ENCODE results near the gene HTR6.

HTR6 gene

GRCh38 chr1:19664453-19665185 lies at the start of gene HTR6:
HTR6 (plus strand) TSS chr1:19664875; CDS start chr1:19665754, 879 bp downstream.
- H3K9ac ChIP-seq (ENCODE audit: low read length) = no peak within 1 kb of the TSS
- H3K27me3 ChIP-seq (replicated peaks; ENCODE audit: control insufficient read depth, insufficient read depth, low read length) = peaks cover 44% of the 10 kb centered on the region
- no peaks in the 10 kb centered on the region for H3K9me3 ChIP-seq (ENCODE audit: control insufficient read depth, low read length)
- peaks cover under 1% of the 10 kb centered on the region for H3K4me1 ChIP-seq (ENCODE audit: control insufficient read depth, insufficient read depth, low read length)
- peak within 1 kb of the TSS; percentile 17 for H3K4me3 ChIP-seq (ENCODE audit: low read length)
- H3K36me3 ChIP-seq (ENCODE audit: control insufficient read depth, insufficient read depth, low read length, severe bottlenecking) = no peaks in the 10 kb centered on the region
- peak; percentile 59 for DNase-seq (ENCODE audit: low read depth)

DNA sequence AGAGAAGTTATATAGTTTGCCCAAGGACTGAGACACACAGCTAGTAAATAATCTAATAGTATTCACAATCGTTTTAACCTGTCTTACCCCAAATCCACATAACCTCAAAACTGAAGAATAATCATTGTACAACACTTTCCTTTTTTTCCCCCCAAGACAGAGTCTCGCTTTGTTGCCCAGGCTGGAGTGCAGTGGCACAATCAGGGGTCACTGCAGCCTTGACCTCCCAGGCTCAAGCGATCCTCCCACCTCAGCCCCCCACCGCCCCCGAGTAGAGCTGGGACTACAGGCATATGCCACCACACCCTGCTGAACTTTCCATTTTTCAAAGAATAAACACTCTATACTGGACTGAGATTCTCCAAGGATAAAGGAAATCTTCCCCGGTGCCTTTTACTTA lies 49.2 kb upstream of the HTR6 start:
- H3K9me3 ChIP-seq (ENCODE audit: control insufficient read depth, low read length) = no peaks in the 10 kb centered on the region

DNA sequence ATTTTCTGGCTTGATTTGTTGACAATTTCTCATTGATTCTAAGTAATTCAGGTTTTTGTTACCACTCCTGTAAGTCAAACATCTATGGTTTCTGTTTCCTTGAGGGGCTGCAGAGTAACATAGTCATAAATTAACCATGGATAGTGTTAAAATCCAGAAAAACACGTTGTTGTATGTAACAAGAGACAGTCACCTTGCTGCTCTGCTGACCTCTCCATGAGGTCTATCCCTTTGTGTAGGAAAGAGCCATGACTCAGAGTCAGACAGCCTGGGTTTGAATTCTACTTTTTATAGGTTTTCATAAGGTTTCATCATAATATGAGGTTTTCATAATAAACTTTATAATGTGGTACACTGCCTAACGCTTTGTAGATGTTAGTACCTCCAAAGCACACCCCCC lies 48.2 kb upstream of the HTR6 start:
- no peaks in the 10 kb centered on the region for H3K9me3 ChIP-seq (ENCODE audit: control insufficient read depth, low read length)
- H3K9ac ChIP-seq (ENCODE audit: low read length) = no peak overlapping the region

More for the DNA sequence above, 49.2 kb upstream of the HTR6 start:
- H3K4me1 ChIP-seq (ENCODE audit: control insufficient read depth, insufficient read depth, low read length) = peaks cover 28% of the 10 kb centered on the region
- peaks cover 21% of the 10 kb centered on the region for H3K36me3 ChIP-seq (ENCODE audit: control insufficient read depth, insufficient read depth, low read length, severe bottlenecking)
- no peak overlapping the region for H3K4me3 ChIP-seq (ENCODE audit: low read length)
- H3K9ac ChIP-seq (ENCODE audit: low read length) = no peak overlapping the region
- H3K27me3 ChIP-seq (replicated peaks; ENCODE audit: control insufficient read depth, insufficient read depth, low read length) = no peaks in the 10 kb centered on the region
- no peak for DNase-seq (ENCODE audit: low read depth)

DNA sequence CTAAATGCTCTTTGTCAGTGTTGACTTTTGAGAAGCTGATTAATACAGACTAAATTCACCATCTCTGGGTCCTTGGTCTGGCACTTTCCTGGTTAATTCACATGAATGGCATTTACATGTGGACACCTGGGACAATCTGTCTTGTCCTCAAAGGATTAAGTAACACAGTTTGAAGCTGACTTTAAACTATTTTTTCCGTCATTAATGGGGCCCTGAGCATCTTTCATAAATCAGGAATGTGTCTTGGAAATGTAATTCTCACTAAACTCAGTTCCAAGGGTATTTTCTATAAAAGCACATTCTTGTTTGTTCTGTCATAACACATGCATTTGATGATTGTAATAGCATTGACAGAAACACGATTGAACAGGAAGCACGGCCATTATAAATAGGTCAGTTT lies 47.3 kb upstream of the HTR6 start:
- Histone ChIP-seq H3K36me3 (ENCODE audit: control insufficient read depth, insufficient read depth, low read length, severe bottlenecking) (peaks cover 21% of the 10 kb centered on the region), H3K4me3 (ENCODE audit: low read length) (no peak overlapping the region), H3K9ac (ENCODE audit: low read length) (peak overlapping the region; percentile 40), H3K27me3 (replicated peaks; ENCODE audit: control insufficient read depth, insufficient read depth, low read length) (no peaks in the 10 kb centered on the region), H3K9me3 (ENCODE audit: control insufficient read depth, low read length) (no peaks in the 10 kb centered on the region), H3K4me1 (ENCODE audit: control insufficient read depth, insufficient read depth, low read length) (peaks cover 46% of the 10 kb centered on the region)
- DNase-seq (ENCODE audit: low read depth) = no peak

More for the DNA sequence above, 48.2 kb upstream of the HTR6 start:
- Histone ChIP-seq H3K27me3 (replicated peaks; ENCODE audit: control insufficient read depth, insufficient read depth, low read length) (no peaks in the 10 kb centered on the region), H3K4me1 (ENCODE audit: control insufficient read depth, insufficient read depth, low read length) (peaks cover 37% of the 10 kb centered on the region), H3K4me3 (ENCODE audit: low read length) (no peak overlapping the region), H3K36me3 (ENCODE audit: control insufficient read depth, insufficient read depth, low read length, severe bottlenecking) (peaks cover 21% of the 10 kb centered on the region)
- DNase-seq (ENCODE audit: low read depth) = peak; percentile 28

- Histone ChIP-seq H3K4me3 (ENCODE audit: low read length) (no peak overlapping the region), H3K9me3 (ENCODE audit: control insufficient read depth, low read length) (no peaks in the 10 kb centered on the region), H3K27me3 (replicated peaks; ENCODE audit: control insufficient read depth, insufficient read depth, low read length) (no peaks in the 10 kb centered on the region), H3K9ac (ENCODE audit: low read length) (no peak overlapping the region), H3K36me3 (ENCODE audit: control insufficient read depth, insufficient read depth, low read length, severe bottlenecking) (peaks cover 24% of the 10 kb centered on the region), H3K4me1 (ENCODE audit: control insufficient read depth, insufficient read depth, low read length) (peaks cover 49% of the 10 kb centered on the region)
- DNase-seq (ENCODE audit: low read depth) = no peak
These were observed 46.2 kb upstream of the HTR6 start for GRCh38 chr1:19618428-19618827.

- H3K9ac ChIP-seq (ENCODE audit: low read length) = peak overlapping the region; percentile 9
- DNase-seq (ENCODE audit: low read depth) = peak; percentile 28
- H3K4me3 ChIP-seq (ENCODE audit: low read length) = no peak overlapping the region
- peaks cover 53% of the 10 kb centered on the region for H3K4me1 ChIP-seq (ENCODE audit: control insufficient read depth, insufficient read depth, low read length)
- H3K27me3 ChIP-seq (replicated peaks; ENCODE audit: control insufficient read depth, insufficient read depth, low read length) = no peaks in the 10 kb centered on the region
- peaks cover 35% of the 10 kb centered on the region for H3K36me3 ChIP-seq (ENCODE audit: control insufficient read depth, insufficient read depth, low read length, severe bottlenecking)
- no peaks in the 10 kb centered on the region for H3K9me3 ChIP-seq (ENCODE audit: control insufficient read depth, low read length)
These were observed 44.8 kb upstream of the HTR6 start for GRCh38 chr1:19619697-19620384.

- no peaks in the 10 kb centered on the region for H3K9me3 ChIP-seq (ENCODE audit: control insufficient read depth, low read length)
- peak overlapping the region; percentile 9 for H3K9ac ChIP-seq (ENCODE audit: low read length)
- H3K4me1 ChIP-seq (ENCODE audit: control insufficient read depth, insufficient read depth, low read length) = peaks cover 53% of the 10 kb centered on the region
- H3K4me3 ChIP-seq (ENCODE audit: low read length) = no peak overlapping the region
- H3K36me3 ChIP-seq (ENCODE audit: control insufficient read depth, insufficient read depth, low read length, severe bottlenecking) = peaks cover 34% of the 10 kb centered on the region
- H3K27me3 ChIP-seq (replicated peaks; ENCODE audit: control insufficient read depth, insufficient read depth, low read length) = no peaks in the 10 kb centered on the region
- peak; percentile 67 for DNase-seq (ENCODE audit: low read depth)
These were observed 43.9 kb upstream of the HTR6 start for GRCh38 chr1:19620786-19621185.

DNA sequence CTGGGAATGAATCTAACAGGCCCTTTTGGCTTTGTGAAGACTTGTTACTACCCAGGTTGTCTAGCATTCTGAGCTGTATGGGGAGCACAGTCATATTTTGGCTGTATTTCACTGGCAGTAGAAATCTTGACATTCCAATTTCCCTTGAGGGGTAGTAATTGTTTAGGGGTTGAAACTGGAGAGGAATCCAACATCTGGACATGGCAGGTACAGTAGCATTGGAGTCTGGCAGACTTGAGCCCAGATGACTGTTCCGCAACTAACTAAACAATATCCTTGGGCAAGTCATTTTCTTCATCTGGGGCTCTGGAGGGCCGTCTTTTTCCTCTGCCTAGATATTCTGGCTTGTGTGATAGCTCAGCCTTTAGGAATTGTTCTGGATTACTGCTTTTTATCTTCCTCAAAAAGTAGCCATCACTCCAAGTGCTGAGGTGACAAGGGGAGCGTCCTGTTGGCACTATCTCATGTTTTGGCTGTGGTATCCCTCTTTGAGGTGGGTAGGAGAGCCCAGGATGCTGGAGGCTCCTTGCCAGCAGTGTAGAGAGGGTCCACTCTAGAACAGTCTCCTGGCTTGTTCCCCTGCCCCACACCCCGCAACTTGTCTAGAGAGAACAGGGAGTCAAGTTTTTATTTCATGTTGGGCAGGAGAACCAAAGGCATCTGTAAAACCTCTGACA lies 43.3 kb upstream of the HTR6 start:
- Histone ChIP-seq H3K4me3 (ENCODE audit: low read length) (no peak overlapping the region), H3K9ac (ENCODE audit: low read length) (no peak overlapping the region), H3K9me3 (ENCODE audit: control insufficient read depth, low read length) (no peaks in the 10 kb centered on the region), H3K27me3 (replicated peaks; ENCODE audit: control insufficient read depth, insufficient read depth, low read length) (no peaks in the 10 kb centered on the region), H3K4me1 (ENCODE audit: control insufficient read depth, insufficient read depth, low read length) (peaks cover 50% of the 10 kb centered on the region), H3K36me3 (ENCODE audit: control insufficient read depth, insufficient read depth, low read length, severe bottlenecking) (peaks cover 37% of the 10 kb centered on the region)
- DNase-seq (ENCODE audit: low read depth) = peak; percentile 24

- no peaks in the 10 kb centered on the region for H3K9me3 ChIP-seq (ENCODE audit: control insufficient read depth, low read length)
- peak; percentile 72 for DNase-seq (ENCODE audit: low read depth)
These were observed 42.5 kb upstream of the HTR6 start for GRCh38 chr1:19622204-19622603.

DNA sequence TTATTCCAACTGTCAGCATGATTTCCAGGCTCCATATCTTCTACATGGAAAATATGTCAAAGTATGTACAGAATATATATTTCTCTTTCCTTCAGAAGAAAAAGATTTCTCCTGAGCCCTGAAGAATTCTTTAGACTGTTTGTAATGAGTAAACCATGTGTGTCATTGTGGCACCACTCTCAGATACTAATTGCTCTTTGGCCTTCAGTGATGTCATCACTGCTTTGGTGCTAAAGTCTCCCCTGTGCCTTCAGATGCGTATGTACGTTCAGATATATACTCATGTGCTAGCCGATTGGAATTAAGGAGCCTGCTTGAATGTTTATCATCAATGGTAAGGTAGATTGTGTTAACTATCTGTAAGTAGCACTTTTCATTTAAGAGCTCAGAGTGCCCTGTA lies 41.2 kb upstream of the HTR6 start:
- no peaks in the 10 kb centered on the region for H3K9me3 ChIP-seq (ENCODE audit: control insufficient read depth, low read length)
- H3K27me3 ChIP-seq (replicated peaks; ENCODE audit: control insufficient read depth, insufficient read depth, low read length) = no peaks in the 10 kb centered on the region
- H3K4me1 ChIP-seq (ENCODE audit: control insufficient read depth, insufficient read depth, low read length) = peaks cover 40% of the 10 kb centered on the region
- H3K4me3 ChIP-seq (ENCODE audit: low read length) = no peak overlapping the region
- H3K36me3 ChIP-seq (ENCODE audit: control insufficient read depth, insufficient read depth, low read length, severe bottlenecking) = peaks cover 46% of the 10 kb centered on the region
- H3K9ac ChIP-seq (ENCODE audit: low read length) = no peak overlapping the region
- DNase-seq (ENCODE audit: low read depth) = no peak

More at GRCh38 chr1:19622204-19622603, 42.5 kb upstream of the HTR6 start:
- Histone ChIP-seq H3K9ac (ENCODE audit: low read length) (peak overlapping the region; percentile 10), H3K36me3 (ENCODE audit: control insufficient read depth, insufficient read depth, low read length, severe bottlenecking) (peaks cover 43% of the 10 kb centered on the region), H3K4me3 (ENCODE audit: low read length) (no peak overlapping the region), H3K4me1 (ENCODE audit: control insufficient read depth, insufficient read depth, low read length) (peaks cover 42% of the 10 kb centered on the region), H3K27me3 (replicated peaks; ENCODE audit: control insufficient read depth, insufficient read depth, low read length) (no peaks in the 10 kb centered on the region)

DNA sequence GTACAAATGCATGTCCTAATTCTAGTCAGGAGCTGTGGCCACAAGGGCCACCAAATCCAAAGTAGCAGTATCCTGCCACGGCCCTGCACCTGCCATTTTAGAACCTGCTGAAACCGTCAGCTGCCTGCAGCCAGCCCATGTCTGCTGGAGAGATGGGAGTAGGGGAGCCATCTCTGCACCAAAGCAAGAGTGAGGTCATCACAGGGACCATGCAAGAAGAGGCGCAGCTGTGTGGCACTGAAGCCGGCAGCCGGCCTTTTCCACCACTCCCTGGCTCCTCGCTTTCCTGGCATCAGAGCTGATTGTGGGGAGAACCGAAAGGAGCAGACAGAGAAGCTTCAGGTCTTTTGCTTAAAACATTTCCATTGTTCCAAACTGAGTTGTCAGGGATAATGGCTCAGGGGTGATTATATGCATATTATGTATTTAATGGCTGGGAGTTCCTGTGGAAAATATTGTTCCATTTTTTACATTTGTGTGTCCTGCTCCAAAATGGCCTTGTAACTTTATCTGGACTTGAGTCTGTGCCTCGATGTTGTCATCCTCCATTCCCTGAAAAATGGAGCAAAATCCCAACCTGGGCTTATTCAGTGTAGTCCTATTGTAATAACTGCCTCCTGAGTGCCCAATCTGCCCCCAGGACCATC lies 39.3 kb upstream of the HTR6 start:
- no peak for DNase-seq (ENCODE audit: low read depth)
- Histone ChIP-seq H3K9me3 (ENCODE audit: control insufficient read depth, low read length) (no peaks in the 10 kb centered on the region), H3K9ac (ENCODE audit: low read length) (no peak overlapping the region), H3K27me3 (replicated peaks; ENCODE audit: control insufficient read depth, insufficient read depth, low read length) (no peaks in the 10 kb centered on the region), H3K4me3 (ENCODE audit: low read length) (no peak overlapping the region), H3K36me3 (ENCODE audit: control insufficient read depth, insufficient read depth, low read length, severe bottlenecking) (peaks cover 46% of the 10 kb centered on the region), H3K4me1 (ENCODE audit: control insufficient read depth, insufficient read depth, low read length) (peaks cover 29% of the 10 kb centered on the region)

All from adipocyte (in vitro differentiated cells).